Stimulated activated CD8-positive, alpha-beta memory T cell treated with anti-CD3 and anti-CD28 coated beads, Interleukin-2, amount 100 ng/mL, for 1 hour (primary cell): ENCODE results near the gene PPIH.
"Not testable (repeated sequence)": the region's sequence is repeated elsewhere in the genome, so short reads cannot be mapped to it uniquely, and the experiment has no call there.

Experiments
- DNase-seq, 2 donors: peaks; one replicate each; pipeline ENCODE4 v3.0.0-alpha.2; 2020; ENCODE audit warnings: low read depth in 2 of 2

The PPIH gene

DNA sequence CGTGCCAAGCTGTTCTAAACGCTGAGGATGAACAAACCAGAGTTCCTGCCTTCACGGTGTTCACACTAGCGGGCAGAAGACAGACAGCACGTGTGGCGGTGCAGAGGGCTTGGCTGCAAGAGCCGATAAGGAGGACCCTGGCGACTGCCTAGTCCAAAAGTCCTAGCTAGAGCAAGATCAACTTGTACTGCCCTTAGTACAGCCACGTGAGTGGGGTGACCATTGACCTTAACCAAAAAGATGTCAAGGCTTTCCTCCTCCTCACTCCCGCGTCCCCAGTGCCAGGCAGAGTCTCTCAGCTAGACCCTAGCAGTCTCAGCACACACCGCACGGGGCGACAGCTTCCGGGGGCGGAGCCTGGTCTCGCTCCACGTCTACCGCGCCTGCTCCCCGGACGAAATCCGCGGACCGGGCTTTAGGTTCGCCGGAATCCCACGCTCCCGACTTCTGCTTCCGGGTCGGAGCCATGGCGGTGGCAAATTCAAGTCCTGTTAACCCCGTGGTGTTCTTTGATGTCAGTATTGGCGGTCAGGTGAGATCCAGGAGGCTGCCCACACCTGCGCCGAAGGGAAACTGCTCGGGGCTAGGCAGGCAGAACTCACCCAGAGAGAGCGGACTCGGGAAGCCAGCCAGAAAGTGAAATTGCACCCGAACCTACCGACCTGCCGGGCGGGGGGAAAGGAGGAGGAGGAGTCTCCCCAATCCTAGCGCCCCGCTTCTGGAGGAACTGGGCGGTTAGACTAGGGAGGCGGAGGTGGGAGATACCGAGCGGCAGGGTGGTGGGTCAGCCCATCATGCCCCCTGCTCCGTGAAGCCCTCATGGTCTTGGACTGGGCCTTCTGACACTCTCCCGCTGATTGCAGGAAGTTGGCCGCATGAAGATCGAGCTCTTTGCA is at the start of gene PPIH:
Gene PPIH, plus strand, starts transcription at position 443 of the 896 bp plus-strand sequence. Its CDS starts 24 bp downstream, at position 467.
- DNase-seq: peak; percentile 85 to 88

GRCh38 chr1:42613803-42614131 is 44.5 kb upstream of the PPIH start:
- no peak for DNase-seq

DNA sequence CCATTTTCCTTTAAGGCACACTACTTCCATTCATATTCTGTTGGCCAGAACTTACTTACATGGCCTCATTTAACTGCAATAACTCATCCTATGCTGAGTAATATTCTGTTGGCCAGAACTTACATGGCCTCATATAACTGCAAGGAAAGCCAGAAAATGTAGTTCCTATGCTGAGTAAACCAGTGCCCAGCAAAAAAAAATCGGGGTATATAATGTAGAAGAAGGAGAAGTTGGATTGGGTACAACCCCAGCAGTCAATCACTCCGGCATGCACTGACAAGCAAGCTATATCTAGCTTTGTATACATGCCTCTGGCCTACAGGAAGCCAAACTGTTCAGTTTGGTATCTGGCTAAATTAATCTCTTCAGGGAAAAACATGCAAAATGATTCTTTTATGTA is 39.4 kb upstream of the PPIH start:
- DNase-seq: no peak

- DNase-seq: no peak
These were observed 37.9 kb upstream of the PPIH start for GRCh38 chr1:42620307-42620706.

- DNase-seq: not testable (repeated sequence)
These were observed 37.0 kb upstream of the PPIH start for GRCh38 chr1:42621180-42621579.

DNA sequence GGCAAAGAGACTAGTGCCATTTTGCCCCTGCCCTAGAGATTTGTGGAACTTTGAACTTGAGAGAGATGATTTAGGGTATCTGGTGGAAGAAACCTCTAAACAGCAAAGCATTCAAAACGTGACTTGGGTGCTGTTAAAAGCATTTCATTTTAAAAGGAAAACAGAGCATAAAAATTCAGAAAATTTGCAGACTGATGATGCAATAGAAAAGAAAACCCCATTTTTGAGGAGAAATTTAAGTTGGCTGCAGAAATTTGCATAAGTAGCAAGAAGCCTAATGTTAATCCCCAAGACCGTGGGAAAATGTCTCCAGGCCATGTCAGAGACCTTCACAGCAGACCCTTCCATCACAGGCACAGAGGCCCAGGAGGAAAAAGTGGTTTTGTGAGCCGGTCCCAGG is 31.0 kb upstream of the PPIH start:
- not testable (repeated sequence) for DNase-seq

GRCh38 chr1:42639116-42639515 is 19.1 kb upstream of the PPIH start:
- no peak for DNase-seq

GRCh38 chr1:42646056-42646455 is 12.2 kb upstream of the PPIH start:
- DNase-seq: no peak

- DNase-seq: no peak
These were observed 1.0 kb upstream of the PPIH start for GRCh38 chr1:42657201-42657600.

DNA sequence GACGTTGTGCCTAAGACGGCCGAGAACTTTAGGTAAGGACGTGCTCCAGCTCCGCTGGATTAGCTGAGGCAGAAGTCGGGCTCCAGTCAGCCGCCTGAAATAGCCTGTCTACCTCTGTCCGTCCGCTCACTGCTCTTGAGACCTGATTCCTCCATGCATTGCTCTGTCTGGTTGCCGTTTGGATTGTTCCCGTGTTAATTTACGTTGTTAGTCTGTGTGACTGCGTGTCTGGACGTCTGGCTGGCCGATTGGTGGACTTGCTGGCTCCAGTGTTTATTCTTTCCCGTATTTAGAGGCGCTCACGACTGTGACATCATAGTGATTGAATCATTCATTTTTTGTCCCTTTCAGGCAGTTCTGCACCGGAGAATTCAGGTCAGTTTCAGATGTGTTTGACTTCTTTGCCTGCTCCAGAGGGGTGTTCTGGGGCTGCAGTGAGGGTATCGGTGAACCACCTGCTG is 684 bp downstream of the PPIH start:
- no peak for DNase-seq

DNA sequence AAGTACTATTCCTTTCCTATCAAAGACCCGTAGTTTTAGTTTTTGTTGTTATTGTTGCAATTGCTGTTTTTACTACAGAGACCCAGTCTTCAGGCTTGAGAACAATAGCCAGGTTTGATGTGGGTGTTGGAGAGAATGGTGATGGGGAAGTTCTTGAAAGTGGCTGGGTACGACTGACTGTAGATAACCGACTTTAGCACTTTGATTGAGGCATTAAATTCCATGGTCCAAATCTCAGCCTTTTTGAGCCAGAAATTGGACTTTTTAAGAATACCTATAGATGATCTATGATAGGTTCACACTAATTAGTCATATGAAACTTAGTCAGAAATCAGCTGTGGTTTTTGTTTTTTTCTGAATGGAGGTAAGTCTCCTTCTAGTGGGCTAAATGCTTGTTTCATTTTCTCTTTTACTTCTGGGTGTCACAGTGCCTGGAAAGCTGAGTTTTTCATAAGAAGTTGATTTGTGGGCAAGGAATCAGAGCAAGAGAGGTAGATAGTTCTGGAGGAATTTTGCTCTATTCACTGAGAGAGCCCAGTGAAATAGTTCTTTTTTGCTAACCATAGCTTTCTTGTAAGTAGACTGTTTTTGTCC is 2.8 kb downstream of the PPIH start:
- no peak for DNase-seq

DNA sequence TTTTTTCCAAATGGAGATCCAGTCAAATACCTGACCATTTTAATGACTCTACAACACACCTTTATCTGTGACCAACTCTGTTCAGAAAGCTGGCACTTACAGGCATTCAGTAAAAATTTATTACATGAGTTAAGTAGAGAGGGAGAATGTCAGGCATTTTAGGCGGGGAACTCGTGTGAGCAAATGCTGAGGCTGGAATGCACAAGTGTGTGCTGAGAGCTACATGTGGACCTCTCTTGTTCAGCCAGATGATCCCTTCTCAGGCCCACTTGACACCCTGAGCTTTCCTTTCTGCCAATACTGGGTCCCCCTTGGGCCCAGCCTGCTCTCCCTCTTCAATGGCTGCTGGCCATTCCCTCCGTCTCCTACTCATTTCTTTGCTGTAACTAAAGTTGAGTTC is 11.7 kb downstream of the PPIH start:
- no peak for DNase-seq

DNA sequence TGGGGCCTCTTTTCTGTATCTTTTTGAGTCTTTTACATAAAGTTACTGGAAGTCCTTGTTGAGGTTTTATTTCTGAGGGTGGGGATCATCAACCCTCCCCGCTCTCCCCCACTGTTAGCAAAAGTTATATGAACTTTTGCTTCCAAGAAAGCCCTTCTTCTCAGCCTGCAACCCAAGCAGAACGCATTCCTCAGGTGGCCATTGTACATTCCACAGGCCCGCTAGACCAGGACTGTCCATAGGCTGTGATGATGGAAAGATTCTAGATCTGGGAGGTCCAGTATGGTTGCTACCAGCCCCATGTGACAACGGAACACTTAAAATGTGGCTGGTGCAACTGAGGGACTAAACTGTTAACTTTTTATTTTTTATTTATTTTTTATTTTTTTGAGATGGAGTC is 12.2 kb downstream of the PPIH start:
- no peak for DNase-seq

DNA sequence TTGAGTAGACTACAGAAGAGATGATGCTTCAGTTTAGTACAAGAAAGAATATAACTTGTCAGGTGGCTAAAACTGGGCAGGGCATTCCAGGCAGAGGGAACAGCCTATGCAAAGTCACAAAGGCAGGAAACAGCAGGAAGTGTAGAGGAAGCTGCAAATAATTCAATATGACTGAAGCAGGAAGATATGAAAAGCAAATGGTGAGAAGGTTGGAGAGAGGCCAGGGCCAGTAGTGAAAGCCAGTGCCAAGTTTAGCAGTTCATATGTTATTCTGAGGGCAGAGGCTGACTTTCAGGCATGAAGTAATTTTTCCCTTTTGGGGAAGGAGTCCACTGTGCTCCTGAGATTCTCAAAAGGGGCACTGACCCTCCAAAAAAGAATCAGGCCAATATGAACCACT is 16.0 kb downstream of the PPIH start:
- no peak for DNase-seq

DNA sequence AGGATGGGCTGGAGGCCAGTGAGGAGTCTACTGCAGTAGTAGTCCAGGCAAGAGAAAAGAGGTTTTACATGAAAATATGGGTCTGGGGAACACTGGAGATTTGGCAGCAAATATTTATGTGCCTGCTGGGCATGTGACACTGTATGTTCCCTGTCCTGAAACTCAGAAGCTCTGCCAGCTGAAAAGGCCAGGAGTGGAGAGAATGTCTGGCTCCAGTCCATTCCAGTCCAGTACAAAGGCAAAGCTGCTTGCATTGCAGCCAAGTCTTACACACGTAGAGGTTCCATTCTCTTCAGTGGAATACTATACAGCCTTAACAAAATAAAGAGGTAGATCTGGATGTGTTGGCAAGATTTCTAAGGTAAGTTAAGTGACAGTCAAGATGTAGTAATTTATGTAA is 16.5 kb downstream of the PPIH start:
- no peak for DNase-seq

GRCh38 chr1:42675467-42675866 is 17.2 kb downstream of the PPIH start:
- no peak for DNase-seq

- DNase-seq: no peak
These were observed 18.4 kb downstream of the PPIH start for GRCh38 chr1:42676534-42677087.

GRCh38 chr1:42679364-42679983 is 21.3 kb downstream of the PPIH start:
- DNase-seq: no peak

- no peak for DNase-seq
These were observed 21.8 kb downstream of the PPIH start for GRCh38 chr1:42680055-42680454.

GRCh38 chr1:42680921-42681683 is 22.9 kb downstream of the PPIH start:
- no peak for DNase-seq

GRCh38 chr1:42681741-42682483 is 23.7 kb downstream of the PPIH start, which contains the start of gene YBX1:
TSS of gene YBX1 (plus strand) at chr1:42682418. CDS start at chr1:42682566, 148 bp downstream.
- peak; percentile 85 to 89 for DNase-seq
